HCEC 1CT (cell line): Measurements from ENCODE around the gene CDK4.
"Not testable (repeated sequence)": the region's sequence is repeated elsewhere in the genome, so short reads cannot be mapped to it uniquely, and the experiment has no call there.

Source experiments
- DNase-seq: peaks from one replicate; pipeline ENCODE4 v3.0.0-alpha.2; 2017

The CDK4 gene

GRCh38 chr12:57722716-57723629, 29.1 kb downstream of the CDK4 start:
- DNase-seq = no peak

- not testable (repeated sequence) for DNase-seq
These were observed 30.1 kb downstream of the CDK4 start for GRCh38 chr12:57721846-57722608.

DNA sequence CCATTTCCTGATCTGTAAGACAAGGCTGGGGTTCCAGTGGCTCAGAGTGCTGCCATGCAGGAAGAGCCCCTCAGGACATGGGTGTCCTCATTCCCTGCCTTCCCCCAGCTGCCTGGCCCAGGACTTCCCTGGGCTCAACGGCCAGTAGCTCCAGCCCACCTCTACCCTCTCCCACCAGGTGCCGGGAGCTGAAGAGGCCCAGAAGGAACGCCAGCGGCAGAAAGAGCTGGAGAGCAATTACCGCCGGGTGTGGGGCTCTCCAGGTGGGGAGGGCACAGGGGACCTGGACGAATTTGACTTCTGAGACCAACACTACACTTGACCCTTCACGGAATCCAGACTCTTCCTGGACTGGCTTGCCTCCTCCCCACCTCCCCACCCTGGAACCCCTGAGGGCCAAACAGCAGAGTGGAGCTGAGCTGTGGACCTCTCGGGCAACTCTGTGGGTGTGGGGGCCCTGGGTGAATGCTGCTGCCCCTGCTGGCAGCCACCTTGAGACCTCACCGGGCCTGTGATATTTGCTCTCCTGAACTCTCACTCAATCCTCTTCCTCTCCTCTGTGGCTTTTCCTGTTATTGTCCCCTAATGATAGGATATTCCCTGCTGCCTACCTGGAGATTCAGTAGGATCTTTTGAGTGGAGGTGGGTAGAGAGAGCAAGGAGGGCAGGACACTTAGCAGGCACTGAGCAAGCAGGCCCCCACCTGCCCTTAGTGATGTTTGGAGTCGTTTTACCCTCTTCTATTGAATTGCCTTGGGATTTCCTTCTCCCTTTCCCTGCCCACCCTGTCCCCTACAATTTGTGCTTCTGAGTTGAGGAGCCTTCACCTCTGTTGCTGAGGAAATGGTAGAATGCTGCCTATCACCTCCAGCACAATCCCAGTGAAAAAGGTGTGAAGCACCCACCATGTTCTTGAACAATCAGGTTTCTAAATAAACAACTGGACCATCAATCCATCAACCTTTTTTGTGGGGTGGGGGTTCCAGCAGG, 31.2 kb downstream of the CDK4 start:
- no peak for DNase-seq

DNA sequence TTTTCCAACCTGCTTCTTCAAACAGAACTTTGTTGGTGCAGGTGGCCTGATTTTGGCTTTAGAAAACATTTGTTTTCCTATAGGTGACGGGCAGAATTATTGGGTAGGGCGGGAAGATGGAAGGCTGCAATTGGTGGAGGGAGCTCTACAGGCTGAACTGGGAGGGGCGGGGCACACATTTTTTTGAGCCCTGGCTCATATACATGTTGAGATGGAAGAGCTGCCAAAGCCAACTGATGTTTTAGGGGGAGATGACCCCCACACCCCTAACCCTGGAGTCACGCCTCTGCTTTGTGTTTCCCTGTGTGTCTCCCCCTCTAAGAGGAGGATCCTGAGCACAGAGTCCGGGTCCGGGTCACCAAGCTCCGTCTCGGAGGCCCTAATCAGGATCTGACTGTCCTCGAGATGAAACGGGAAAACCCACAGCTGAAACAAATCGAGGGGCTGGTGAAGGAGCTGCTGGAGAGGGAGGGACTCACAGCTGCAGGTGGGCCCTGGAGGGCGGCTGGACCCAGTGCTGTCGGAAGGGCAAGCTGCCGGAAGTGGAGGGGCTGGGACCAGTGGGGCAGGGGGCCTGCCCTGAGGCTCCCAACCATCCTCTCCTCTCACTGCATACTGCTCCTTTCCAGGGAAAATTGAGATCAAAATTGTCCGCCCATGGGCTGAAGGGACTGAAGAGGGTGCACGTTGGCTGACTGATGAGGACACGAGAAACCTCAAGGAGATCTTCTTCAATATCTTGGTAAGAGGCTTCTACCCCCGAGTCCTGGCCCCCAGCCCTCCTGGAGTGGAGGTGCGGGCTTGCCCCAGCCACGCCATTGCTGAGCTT, 32.1 kb downstream of the CDK4 start:
- no peak for DNase-seq

GRCh38 chr12:57718641-57719528, 33.2 kb downstream of the CDK4 start:
- no peak for DNase-seq

GRCh38 chr12:57717846-57718640, 34.1 kb downstream of the CDK4 start:
- DNase-seq = no peak

DNA sequence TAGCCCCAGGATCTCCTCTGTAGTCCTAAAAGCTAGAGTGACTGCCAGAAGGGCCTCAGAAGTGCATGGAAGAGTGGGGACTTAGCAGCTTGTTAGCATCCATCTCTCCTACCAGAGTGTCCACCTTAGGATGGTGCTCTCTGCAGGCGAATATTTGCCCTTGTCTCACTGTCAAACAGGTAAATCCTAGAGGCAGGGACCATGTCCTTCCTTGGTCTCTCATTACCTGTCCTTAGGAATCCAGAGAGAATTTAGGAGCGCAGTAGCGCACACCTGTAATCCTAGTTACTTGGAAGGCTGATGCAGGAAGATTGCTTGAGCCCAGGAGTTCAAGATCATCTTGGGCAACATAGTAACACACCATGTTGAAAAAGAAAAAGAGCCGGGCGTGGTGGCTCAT, 35.0 kb downstream of the CDK4 start:
- DNase-seq = no peak

DNA sequence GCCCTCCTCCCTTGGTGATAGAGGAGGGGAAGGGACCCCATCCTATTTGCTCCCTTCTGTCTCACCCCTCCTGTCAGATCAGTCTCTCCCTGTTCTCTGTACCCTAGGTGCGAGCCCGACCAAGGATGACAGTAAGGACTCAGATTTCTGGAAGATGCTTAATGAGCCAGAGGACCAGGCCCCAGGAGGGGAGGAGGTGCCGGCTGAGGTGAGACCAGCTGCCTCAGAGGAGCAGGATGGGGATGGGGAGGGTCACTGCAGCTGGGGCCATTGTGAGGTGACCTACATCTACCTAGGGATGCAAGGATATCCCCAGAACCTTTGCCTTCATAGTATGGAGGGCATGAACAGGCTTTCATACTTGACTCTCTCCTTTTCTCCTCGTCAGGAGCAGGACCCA, 35.8 kb downstream of the CDK4 start:
- no peak for DNase-seq

DNA sequence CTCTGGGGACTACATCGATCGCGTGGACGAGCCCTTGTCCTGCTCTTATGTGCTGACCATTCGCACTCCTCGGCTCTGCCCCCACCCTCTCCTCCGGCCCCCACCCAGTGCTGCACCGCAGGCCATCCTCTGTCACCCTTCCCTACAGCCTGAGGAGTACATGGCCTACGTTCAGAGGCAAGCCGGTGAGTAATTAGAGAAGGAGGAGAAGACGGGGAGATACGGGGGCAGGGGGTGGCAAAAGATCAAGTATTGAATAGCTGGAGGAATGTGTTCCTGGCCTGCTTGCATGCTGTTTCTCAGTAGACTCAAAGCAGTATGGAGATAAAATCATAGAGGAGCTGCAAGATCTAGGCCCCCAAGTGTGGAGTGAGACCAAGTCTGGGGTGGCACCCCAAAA, 36.3 kb downstream of the CDK4 start:
- no peak for DNase-seq

- DNase-seq = not testable (repeated sequence)
These were observed 36.9 kb downstream of the CDK4 start for GRCh38 chr12:57715036-57715748.

GRCh38 chr12:57713209-57713608, 38.9 kb downstream of the CDK4 start:
- DNase-seq = no peak

GRCh38 chr12:57712701-57713100, 39.4 kb downstream of the CDK4 start:
- DNase-seq = no peak

GRCh38 chr12:57708296-57708695, 43.8 kb downstream of the CDK4 start:
- DNase-seq = no peak

- no peak for DNase-seq
These were observed 44.9 kb downstream of the CDK4 start for GRCh38 chr12:57707250-57707649.

DNA sequence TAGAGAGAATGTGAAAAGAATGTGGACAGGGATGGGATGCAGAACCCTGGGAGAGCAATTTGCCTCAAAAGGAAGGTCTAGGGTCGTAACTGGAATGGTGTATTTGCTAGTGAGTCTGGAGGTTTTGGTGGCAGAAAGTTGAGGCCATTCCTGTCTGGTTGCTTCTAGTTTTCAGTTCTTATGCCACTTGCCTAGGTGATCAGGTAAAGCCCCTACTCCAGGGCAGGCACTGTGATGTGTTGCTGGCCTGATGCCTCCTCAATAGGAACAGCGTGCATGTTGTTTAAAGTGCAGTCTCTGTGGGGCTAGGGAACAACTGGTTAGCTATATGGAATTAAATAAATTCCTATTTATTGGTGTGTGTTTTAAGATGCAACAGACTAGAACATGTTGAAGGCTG, 51.8 kb downstream of the CDK4 start:
- DNase-seq = no peak

DNA sequence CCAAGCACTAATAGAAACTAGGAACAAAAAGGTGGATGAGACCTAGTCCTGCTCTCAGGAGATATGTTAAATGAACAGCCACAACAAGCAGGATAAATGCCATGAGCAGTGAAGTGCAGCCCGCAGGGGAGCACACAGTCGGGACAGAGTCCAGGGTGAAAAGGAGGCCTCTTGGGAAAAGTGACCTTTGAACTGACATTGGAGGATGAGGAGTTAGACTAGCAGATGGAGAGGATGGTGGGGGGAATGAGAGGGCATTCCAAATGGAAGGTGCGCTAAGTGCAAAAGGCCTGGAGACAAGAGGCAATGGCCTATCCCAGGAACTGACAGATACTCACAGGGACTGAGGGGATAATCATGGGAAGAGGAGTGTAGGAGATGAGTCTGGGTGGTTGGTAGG, 53.7 kb downstream of the CDK4 start:
- DNase-seq = no peak
